LNCAP (cell line): Measurements from ENCODE around the gene TSSK1B.

Experiments used
- CTCF ChIP-seq: fragments of 450-650 bp; IDR thresholded peaks from 2 replicates; pipeline ENCODE4 v1.5.1; 2017; ENCODE audit warnings: mild to moderate bottlenecking

The TSSK1B gene

GRCh38 chr5:113433071-113433470 lies 1.7 kb downstream of the TSSK1B start:
- no peak for TF ChIP-seq CTCF

GRCh38 chr5:113427871-113428574 lies 6.8 kb downstream of the TSSK1B start:
- no peak for TF ChIP-seq CTCF

- TF ChIP-seq CTCF, result no peak
Measured at GRCh38 chr5:113425909-113426308, 8.9 kb downstream of the TSSK1B start.

- TF ChIP-seq CTCF, result no peak
Measured at GRCh38 chr5:113421693-113422092, 13.1 kb downstream of the TSSK1B start.

GRCh38 chr5:113405530-113405929 lies 29.3 kb downstream of the TSSK1B start:
- no peak for TF ChIP-seq CTCF

- no peak for TF ChIP-seq CTCF
Measured at GRCh38 chr5:113404269-113404668, 30.5 kb downstream of the TSSK1B start.

- no peak for TF ChIP-seq CTCF
Measured at GRCh38 chr5:113397046-113397445, 37.7 kb downstream of the TSSK1B start.

- no peak for TF ChIP-seq CTCF
Measured at GRCh38 chr5:113394658-113395057, 40.1 kb downstream of the TSSK1B start.
